Activated naive CD8-positive, alpha-beta T cell treated with anti-CD3 and anti-CD28 coated beads, Interleukin-2, amount 50 U/mL, for 16 hours (primary cell): ENCODE results near the gene UBC.

ENCODE experiments used
- DNase-seq: peaks from one replicate; pipeline ENCODE4 v3.0.0-alpha.2; 2020; ENCODE audit warnings: low read depth, low spot score

UBC gene

GRCh38 chr12:124914392-124915238 is at the start of gene UBC:
Gene UBC, minus strand, starts transcription at chr12:124914650. Its CDS starts 879 bp downstream, at chr12:124913771.
- DNase-seq, result peak; percentile 75

GRCh38 chr12:124963211-124963610 is 48.8 kb upstream of the UBC start:
- DNase-seq, result no peak

GRCh38 chr12:124961055-124961454 is 46.6 kb upstream of the UBC start:
- no peak for DNase-seq

GRCh38 chr12:124956571-124956970 is 42.1 kb upstream of the UBC start:
- no peak for DNase-seq

- no peak for DNase-seq
Measured at GRCh38 chr12:124954771-124955170, 40.3 kb upstream of the UBC start.

- DNase-seq, result no peak
Measured at GRCh38 chr12:124953689-124954405, 39.4 kb upstream of the UBC start.

GRCh38 chr12:124952801-124953200 is 38.4 kb upstream of the UBC start:
- DNase-seq, result no peak

GRCh38 chr12:124952295-124952694 is 37.8 kb upstream of the UBC start:
- DNase-seq, result no peak

GRCh38 chr12:124949779-124950728 is 35.6 kb upstream of the UBC start:
- no peak for DNase-seq

- DNase-seq, result no peak
Measured at GRCh38 chr12:124949066-124949465, 34.6 kb upstream of the UBC start.

GRCh38 chr12:124947561-124948398 is 33.3 kb upstream of the UBC start:
- DNase-seq, result no peak

- DNase-seq, result no peak
Measured at GRCh38 chr12:124947013-124947412, 32.6 kb upstream of the UBC start.

- no peak for DNase-seq
Measured at GRCh38 chr12:124946447-124946793, 32.0 kb upstream of the UBC start.

- no peak for DNase-seq
Measured at GRCh38 chr12:124941170-124941527, 26.7 kb upstream of the UBC start.

GRCh38 chr12:124940393-124941169 is 26.1 kb upstream of the UBC start:
- DNase-seq, result peak; percentile 56

GRCh38 chr12:124940143-124940392 is 25.6 kb upstream of the UBC start:
- DNase-seq, result no peak

GRCh38 chr12:124939421-124940142 is 25.1 kb upstream of the UBC start:
- peak; percentile 75 for DNase-seq

GRCh38 chr12:124939079-124939420 is 24.6 kb upstream of the UBC start:
- DNase-seq, result no peak

GRCh38 chr12:124938587-124938986 is 24.1 kb upstream of the UBC start:
- no peak for DNase-seq

GRCh38 chr12:124938108-124938507 is 23.7 kb upstream of the UBC start:
- no peak for DNase-seq
